ENCODE data around the gene GRM6.

GRM6 gene

GRCh38 chr5:178994580-178995340, at the start of gene GRM6:
TSS of gene GRM6 (minus strand) at chr5:178995320. CDS start at chr5:178994944, 376 bp downstream.
- DNase-seq (ENCODE audit: low read depth) = no peak

GRCh38 chr5:179044765-179045164, 49.6 kb upstream of the GRM6 start:
- DNase-seq (ENCODE audit: low read depth) = no peak

- no peak for DNase-seq (ENCODE audit: low read depth)
Measured at GRCh38 chr5:179033004-179033580, 38.0 kb upstream of the GRM6 start.

- DNase-seq (ENCODE audit: low read depth) = peak; percentile 90
Measured at GRCh38 chr5:179023528-179024189, 28.5 kb upstream of the GRM6 start, which contains the start of gene ZNF879. TSS of gene ZNF879 (plus strand) at chr5:179023804. CDS start at chr5:179025005, 1,201 bp downstream.

- DNase-seq (ENCODE audit: low read depth) = no peak
Measured at GRCh38 chr5:179008667-179009066, 13.5 kb upstream of the GRM6 start.

GRCh38 chr5:179006564-179006963, 11.4 kb upstream of the GRM6 start:
- DNase-seq (ENCODE audit: low read depth) = no peak

GRCh38 chr5:178998441-178998840, 3.3 kb upstream of the GRM6 start:
- no peak for DNase-seq (ENCODE audit: low read depth)

GRCh38 chr5:178997191-178997590, 2.1 kb upstream of the GRM6 start:
- DNase-seq (ENCODE audit: low read depth) = no peak

- DNase-seq (ENCODE audit: low read depth) = no peak
Measured at GRCh38 chr5:178996156-178996555, 1.0 kb upstream of the GRM6 start.

GRCh38 chr5:178995341-178995690, 196 bp upstream of the GRM6 start:
- DNase-seq (ENCODE audit: low read depth) = no peak

- DNase-seq (ENCODE audit: low read depth) = no peak
Measured at GRCh38 chr5:178993955-178994579, 1.1 kb downstream of the GRM6 start.

GRCh38 chr5:178993236-178993765, 1.8 kb downstream of the GRM6 start:
- no peak for DNase-seq (ENCODE audit: low read depth)

- DNase-seq (ENCODE audit: low read depth) = no peak
Measured at GRCh38 chr5:178992291-178992895, 2.7 kb downstream of the GRM6 start.

- no peak for DNase-seq (ENCODE audit: low read depth)
Measured at GRCh38 chr5:178991190-178992145, 3.7 kb downstream of the GRM6 start.

- no peak for DNase-seq (ENCODE audit: low read depth)
Measured at GRCh38 chr5:178990491-178990890, 4.6 kb downstream of the GRM6 start.

- no peak for DNase-seq (ENCODE audit: low read depth)
Measured at GRCh38 chr5:178989311-178989710, 5.8 kb downstream of the GRM6 start.

GRCh38 chr5:178988436-178989220, 6.5 kb downstream of the GRM6 start:
- no peak for DNase-seq (ENCODE audit: low read depth)

- no peak for DNase-seq (ENCODE audit: low read depth)
Measured at GRCh38 chr5:178986326-178986960, 8.7 kb downstream of the GRM6 start.

Measured in activated T-cell treated with anti-CD3 and anti-CD28 coated beads for 1 hour (primary cell).